Hepatocyte (in vitro differentiated cells): Measurements from ENCODE around the gene MDM2.

Source experiments
- EZH2 ChIP-seq: fragments of 200-600 bp; sonication (generic); IDR thresholded peaks from 2 replicates; pipeline ENCODE4 v1.6.1; 2016; ENCODE audit warnings: antibody characterized with exemption, mild to moderate bottlenecking, borderline replicate concordance
- EZH2phosphoT487 ChIP-seq: fragments of 200-600 bp; sonication (generic); IDR thresholded peaks from one replicate; pipeline ENCODE4 v1.6.1; 2018; ENCODE audit warnings: antibody characterized with exemption, mild to moderate bottlenecking, low read depth, moderate library complexity; ENCODE audit not compliant: unreplicated experiment, severe bottlenecking
- TF ChIP-seq, protein P1 (sequence below): fragments of 200-600 bp; sonication (generic); IDR thresholded peaks from 2 replicates; pipeline ENCODE4 v1.5.1; 2016; ENCODE audit warnings: antibody characterized with exemption, mild to moderate bottlenecking; ENCODE audit not compliant: poor library complexity

DNA sequence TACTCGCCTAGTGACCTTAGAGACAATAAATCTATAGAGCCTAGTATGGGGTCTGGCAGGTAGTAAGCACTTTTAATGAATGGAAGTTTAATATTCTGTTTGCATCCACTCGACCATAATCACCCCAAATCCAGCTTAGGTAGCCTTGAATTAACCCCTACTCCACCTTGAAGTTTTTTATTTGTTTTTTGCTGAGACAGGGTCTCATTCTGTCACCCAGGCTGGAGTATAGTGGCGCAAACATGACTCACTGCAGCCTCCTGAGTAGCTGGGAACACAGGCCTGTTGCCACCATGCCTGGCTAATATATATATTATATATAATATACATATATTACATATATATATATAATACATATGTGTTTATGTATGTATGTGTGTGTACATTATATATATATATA is 38.8 kb downstream of the MDM2 start:
- no peak for TF ChIP-seq EZH2phosphoT487
- no peak for TF ChIP-seq EZH2
- TF ChIP-seq, protein P1, sequence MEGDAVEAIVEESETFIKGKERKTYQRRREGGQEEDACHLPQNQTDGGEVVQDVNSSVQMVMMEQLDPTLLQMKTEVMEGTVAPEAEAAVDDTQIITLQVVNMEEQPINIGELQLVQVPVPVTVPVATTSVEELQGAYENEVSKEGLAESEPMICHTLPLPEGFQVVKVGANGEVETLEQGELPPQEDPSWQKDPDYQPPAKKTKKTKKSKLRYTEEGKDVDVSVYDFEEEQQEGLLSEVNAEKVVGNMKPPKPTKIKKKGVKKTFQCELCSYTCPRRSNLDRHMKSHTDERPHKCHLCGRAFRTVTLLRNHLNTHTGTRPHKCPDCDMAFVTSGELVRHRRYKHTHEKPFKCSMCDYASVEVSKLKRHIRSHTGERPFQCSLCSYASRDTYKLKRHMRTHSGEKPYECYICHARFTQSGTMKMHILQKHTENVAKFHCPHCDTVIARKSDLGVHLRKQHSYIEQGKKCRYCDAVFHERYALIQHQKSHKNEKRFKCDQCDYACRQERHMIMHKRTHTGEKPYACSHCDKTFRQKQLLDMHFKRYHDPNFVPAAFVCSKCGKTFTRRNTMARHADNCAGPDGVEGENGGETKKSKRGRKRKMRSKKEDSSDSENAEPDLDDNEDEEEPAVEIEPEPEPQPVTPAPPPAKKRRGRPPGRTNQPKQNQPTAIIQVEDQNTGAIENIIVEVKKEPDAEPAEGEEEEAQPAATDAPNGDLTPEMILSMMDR, result no peak
